H1 (cell line): ENCODE data around the gene SRRM5. TPM values are rescaled to one million over a fixed set of nuclear protein-coding genes. Genes with fewer than 3 reads are reported as not detected.

Experiments used
- CTCF ChIA-PET: fragments of 300-600 bp; sonication (Branson Sonifier 250); formaldehyde crosslinking; loops from one replicate; lab custom pipeline; 2021; ENCODE audit not compliant: partially characterized antibody; lab: Charles Lee
- POLR2A ChIA-PET: fragments of 300-600 bp; sonication (Branson Sonifier 250); formaldehyde crosslinking; loops from one replicate; lab custom pipeline; 2021; ENCODE audit warnings: inconsistent platforms; ENCODE audit not compliant: partially characterized antibody; lab: Charles Lee
- DNase-seq, 2 experiments: peaks; one replicate each; pipeline versions ENCODE4 v3.0.0 to v3.0.0-alpha.2; 2010 to 2022; ENCODE audit warnings: low spot score in 2 of 2, low read depth in 1 of 2, mixed read lengths in 1 of 2
- FAIRE-seq: peaks from 2 replicates; lab custom pipeline; 2011; peaks lifted over from hg19 to GRCh38; lab: Jason Lieb, UNC
- H2AFZ ChIP-seq: 2 replicates; pipeline ENCODE4 v1.8.1; 2012; ENCODE audit warnings: low read length, inconsistent platforms
- H2AK5ac ChIP-seq: 2 replicates; pipeline ENCODE4 v1.6.1; 2013; ENCODE audit warnings: low read depth, low read length
- H2BK120ac ChIP-seq: replicated peaks from 2 replicates; pipeline ENCODE3; 2013; ENCODE audit warnings: low read depth, low read length, inconsistent platforms
- H2BK12ac ChIP-seq: 2 replicates; pipeline ENCODE4 v1.6.1; 2013; ENCODE audit warnings: low read depth, low read length
- H2BK15ac ChIP-seq: 2 replicates; pipeline ENCODE4 v1.6.1; 2013; ENCODE audit warnings: low read length
- H2BK20ac ChIP-seq: 2 replicates; pipeline ENCODE4 v1.6.1; 2013; ENCODE audit warnings: low read length
- H2BK5ac ChIP-seq: 2 replicates; pipeline ENCODE4 v1.6.1; 2013; ENCODE audit warnings: low read depth, low read length
- H3K14ac ChIP-seq: 2 replicates; pipeline ENCODE4 v1.6.1; 2013; ENCODE audit warnings: inconsistent platforms; ENCODE audit not compliant: insufficient read length
- H3K18ac ChIP-seq: 2 replicates; pipeline ENCODE4 v1.6.1; 2013; ENCODE audit warnings: low read length; ENCODE audit errors: extremely low read depth
- H3K23ac ChIP-seq: 2 replicates; pipeline ENCODE4 v1.6.1; 2013; ENCODE audit warnings: inconsistent platforms; ENCODE audit not compliant: insufficient read length
- H3K23me2 ChIP-seq: 2 replicates; pipeline ENCODE4 v1.6.1; 2013; ENCODE audit warnings: low read depth, low read length
- H3K27ac ChIP-seq: 2 replicates; pipeline ENCODE4 v1.6.1; 2011; ENCODE audit warnings: low read depth, low read length, inconsistent platforms
- H3K27me3 ChIP-seq, 4 experiments: replicated peaks in 1 of 4; 1 replicate in 1 of 4; 2 replicates in 3 of 4; pipeline versions ENCODE4 v1.6.1 to v1.8.1; 2011 to 2013; ENCODE audit warnings: low read length in 3 of 4, mild to moderate bottlenecking in 3 of 4, inconsistent platforms in 2 of 4, mixed read lengths in 2 of 4, moderate library complexity in 1 of 4; ENCODE audit not compliant: control insufficient read depth in 3 of 4, insufficient read depth in 3 of 4; ENCODE audit errors: extremely low read depth in 1 of 4
- H3K36me3 ChIP-seq, 4 experiments: 2 replicates each; pipeline versions ENCODE4 v1.6.1 to v1.8.1; 2011 to 2013; ENCODE audit warnings: mild to moderate bottlenecking in 4 of 4, low read length in 3 of 4, moderate library complexity in 2 of 4, control low read depth in 1 of 4, inconsistent platforms in 1 of 4; ENCODE audit not compliant: insufficient read depth in 4 of 4, control insufficient read depth in 2 of 4
- H3K4ac ChIP-seq: replicated peaks from 2 replicates; pipeline ENCODE3; 2013; ENCODE audit warnings: low read length, low read depth, mixed read lengths, inconsistent platforms; ENCODE audit not compliant: insufficient read length
- H3K4me1 ChIP-seq, 4 experiments: replicated peaks in 1 of 4; 1 replicate in 1 of 4; 2 replicates in 3 of 4; pipeline versions ENCODE4 v1.6.1 to v1.8.1; 2011 to 2013; ENCODE audit warnings: low read length in 3 of 4, inconsistent platforms in 2 of 4, mixed read lengths in 1 of 4; ENCODE audit not compliant: insufficient read depth in 4 of 4, control insufficient read depth in 3 of 4
- H3K4me2 ChIP-seq, 2 experiments: 2 replicates each; pipeline versions ENCODE4 v1.6.1 to v1.8.1; 2011 to 2013; ENCODE audit warnings: low read depth in 2 of 2, low read length in 2 of 2, control low read depth in 1 of 2, inconsistent platforms in 1 of 2, mild to moderate bottlenecking in 1 of 2; ENCODE audit not compliant: insufficient read depth in 1 of 2
- H3K4me3 ChIP-seq, 4 experiments: fragments of 200-600, 300-600 bp in 1 of 4; sonication (generic), shearing (Covaris generic), sonication (Bioruptor Twin) in 1 of 4; 2 replicates each; pipeline versions ENCODE4 v1.5.1 to v1.8.1; 2011 to 2016; ENCODE audit warnings: low read length in 4 of 4, low read depth in 3 of 4, control low read depth in 2 of 4, inconsistent platforms in 2 of 4, mild to moderate bottlenecking in 2 of 4, mixed read lengths in 1 of 4, moderate library complexity in 1 of 4; ENCODE audit not compliant: insufficient read depth in 2 of 4; ENCODE audit errors: extremely low read depth in 1 of 4
- H3K56ac ChIP-seq: replicated peaks from 2 replicates; pipeline ENCODE3; 2013; ENCODE audit warnings: low read depth, mild to moderate bottlenecking, mixed read lengths, low read length, inconsistent platforms; ENCODE audit not compliant: insufficient read length
- H3K79me1 ChIP-seq: 2 replicates; pipeline ENCODE4 v1.6.1; 2013; ENCODE audit warnings: low read depth, low read length, control low read depth
- H3K79me2 ChIP-seq, 2 experiments: 2 replicates each; pipeline versions ENCODE4 v1.6.1 to v1.8.1; 2012 to 2013; ENCODE audit warnings: low read length in 2 of 2, mild to moderate bottlenecking in 2 of 2, inconsistent platforms in 1 of 2; ENCODE audit not compliant: insufficient read depth in 2 of 2, control insufficient read depth in 1 of 2
- H3K9ac ChIP-seq, 4 experiments: replicated peaks in 1 of 4; 1 replicate in 1 of 4; 2 replicates in 3 of 4; pipeline versions ENCODE4 v1.6.1 to v1.8.1; 2011 to 2013; ENCODE audit warnings: low read depth in 3 of 4, low read length in 3 of 4, control low read depth in 2 of 4, mild to moderate bottlenecking in 2 of 4, moderate library complexity in 2 of 4, inconsistent platforms in 1 of 4; ENCODE audit errors: extremely low read depth in 1 of 4
- H3K9me3 ChIP-seq, 2 experiments: 2 replicates each; pipeline versions ENCODE4 v1.6.1 to v1.8.1; 2012 to 2013; ENCODE audit warnings: mild to moderate bottlenecking in 2 of 2, moderate library complexity in 2 of 2, control low read depth in 1 of 2, inconsistent platforms in 1 of 2, low read depth in 1 of 2, low read length in 1 of 2, mixed read lengths in 1 of 2; ENCODE audit not compliant: insufficient read depth in 2 of 2
- H4K20me1 ChIP-seq, 2 experiments: replicated peaks in 1 of 2; 2 replicates each; pipeline versions ENCODE3 to v1.8.1; 2011 to 2013; ENCODE audit warnings: inconsistent platforms in 2 of 2, low read length in 2 of 2, mild to moderate bottlenecking in 1 of 2; ENCODE audit not compliant: insufficient read depth in 2 of 2, control insufficient read depth in 1 of 2
- H4K5ac ChIP-seq: 2 replicates; pipeline ENCODE4 v1.6.1; 2013; ENCODE audit warnings: low read length, low read depth, mixed read lengths, inconsistent platforms; ENCODE audit not compliant: insufficient read length
- H4K8ac ChIP-seq: 2 replicates; pipeline ENCODE4 v1.8.0; 2013; ENCODE audit warnings: mild to moderate bottlenecking, moderate library complexity, low read length, inconsistent platforms; ENCODE audit not compliant: insufficient read depth; ENCODE audit errors: extremely low read depth
- H4K91ac ChIP-seq: replicated peaks from 2 replicates; pipeline ENCODE3; 2013; ENCODE audit warnings: low read length, mixed read lengths, inconsistent platforms; ENCODE audit not compliant: insufficient read length
- CHD1 ChIP-seq: IDR thresholded peaks from 2 replicates; pipeline ENCODE4 v1.6.1; 2012; ENCODE audit warnings: low read depth, low read length, improper control_type of control experiment
- HDAC6 ChIP-seq: IDR thresholded peaks from one replicate; pipeline ENCODE4 v1.7.1; 2012; ENCODE audit warnings: low read depth, mild to moderate bottlenecking, inconsistent platforms, low read length, moderate library complexity
- JUN ChIP-seq: IDR thresholded peaks from 2 replicates; pipeline ENCODE4 v1.6.1; 2011; ENCODE audit warnings: low read depth, mild to moderate bottlenecking, improper control_type of control experiment, low read length
- POLR2AphosphoS5 ChIP-seq: IDR thresholded peaks from 2 replicates; pipeline ENCODE4 v1.6.1; 2011; ENCODE audit warnings: low read depth, low read length
- RAD21 ChIP-seq, 2 experiments: IDR thresholded peaks in 1 of 2; conservative IDR thresholded peaks in 1 of 2; 2 replicates each; pipeline ENCODE4 v1.6.1; 2011; ENCODE audit warnings: low read depth in 2 of 2, low read length in 2 of 2, improper control_type of control experiment in 1 of 2, inconsistent platforms in 1 of 2, mild to moderate bottlenecking in 1 of 2, moderate library complexity in 1 of 2
- SAP30 ChIP-seq: fragments of 300-600 bp; sonication (generic); IDR thresholded peaks from 2 replicates; pipeline ENCODE4 v1.7.1; 2012; ENCODE audit warnings: low read length, moderate library complexity, mild to moderate bottlenecking, inconsistent platforms; ENCODE audit not compliant: insufficient read depth, insufficient replicate concordance
- SP1 ChIP-seq: IDR thresholded peaks from 2 replicates; pipeline ENCODE4 v1.6.1; 2011; ENCODE audit warnings: low read depth, low read length
- WGBS, 2 experiments: shearing (Covaris generic) in 1 of 2; methylation state at CpG; one replicate each; pipeline versions ENCODE4 v1.1.6 to v1.1.7; 2013 to 2015; ENCODE audit warnings: low lambda C conversion rate in 2 of 2, mixed read lengths in 2 of 2, inconsistent platforms in 1 of 2, low coverage in 1 of 2, missing lambda C conversion rate in 1 of 2; ENCODE audit not compliant: insufficient replicate concordance in 2 of 2, insufficient coverage in 1 of 2, insufficient read length in 1 of 2; ENCODE audit errors: extremely low coverage in 1 of 2, missing lambda C conversion rate in 1 of 2; 5-methylcytosine and 5-hydroxymethylcytosine counted together
- polyA plus RNA-seq, 7 experiments: library from polyadenylated mRNA; depleted of rRNA in 3 of 7; stranded (reverse) in 5 of 7; unstranded in 2 of 7; fragments of >200 nt in 5 of 7; fragments of 200-250 nt in 2 of 7; gene quantifications; 1 replicate in 5 of 7; 2 replicates in 1 of 7; 4 replicates in 1 of 7; pipeline versions ENCODE4 v1.2.1 to v1.2.3, GENCODE V29; 2011 to 2013; ENCODE audit warnings: missing spikeins in 2 of 7, mixed read lengths in 2 of 7
- total RNA-seq: library from RNA; stranded (reverse); fragmentation: NEBNext Ultra II Directional; extraction: Animal tissue kit (Norgen Biotek cat#: 25700); gene quantifications from 2 replicates; pipeline ENCODE4 v1.2.1, GENCODE V29; 2021

The SRRM5 gene
- total and polyA plus RNA-seq, 2 of the 8 experiments (the other 6 are each of a cell fraction or from before 2014, with no cell fraction given) = 0.06 to 0.11 TPM

- Histone ChIP-seq H3K36me3 (peaks cover 2 to 8% (median 6%) of the 10 kb centered on the region in 4 experiments; a peak in 4 of 8 replicates), H2AFZ (no peak overlapping the region)
- CTCF ChIA-PET = interaction anchor here (0.8 to 1.9 kb wide), 13 partner anchors 18 to 65 kb away, joined by 3 to 9 read pairs (median 4); no protein-coding TSS in a partner anchor
- no peak for TF ChIP-seq SAP30
- TF ChIP-seq CHD1 = no peak
- TF ChIP-seq SP1 = no peak
- TF ChIP-seq POLR2AphosphoS5 = no peak
- 0 out of 4 replicates have a peak, but pooled peaks of 1 of the 2 experiments have one; percentile 5 for TF ChIP-seq RAD21 (IDR thresholded peaks at IDR 0.05 in 1 of 2, conservative IDR thresholded peaks at IDR 0.05 in 1 of 2; ENCODE audit: low read depth in 2 of 2, low read length in 2 of 2)
- no peak for TF ChIP-seq HDAC6
- no peak for TF ChIP-seq JUN
- TF ChIP-seq, all 59 proteins: peak for 1
- Histone ChIP-seq H2BK120ac (no peak overlapping the region), H3K27ac (no peak overlapping the region), H2BK15ac (no peak overlapping the region), H3K23me2 (peaks cover 16% of the 10 kb centered on the region; the same call in 1 of the 2 replicates), H2BK20ac (no peak overlapping the region), H3K23ac (no peak overlapping the region), H3K18ac (no peak overlapping the region), H3K27me3 (no peaks in the 10 kb centered on the region), H2BK12ac (no peak overlapping the region), H3K4ac (no peak overlapping the region), H4K8ac (no peak overlapping the region), H3K4me3 (no peak overlapping the region), H3K56ac (no peak overlapping the region), H3K4me2 (no peak overlapping the region), H3K4me1 (peaks cover 2 to 6% (median 3%) of the 10 kb centered on the region in 4 experiments; a peak in 6 of 7 replicates), H4K91ac (no peak overlapping the region), H3K9me3 (no peaks in the 10 kb centered on the region), H2BK5ac (no peak overlapping the region), H3K9ac (no peak overlapping the region), H4K5ac (no peak overlapping the region), H3K79me2 (peaks cover 5 to 20% of the 10 kb centered on the region in 2 experiments), H3K14ac (no peak overlapping the region), H4K20me1 (peaks cover 0 to 3% of the 10 kb centered on the region in 2 experiments), H2AK5ac (no peak overlapping the region), H3K79me1 (peaks cover 7% of the 10 kb centered on the region; the same call in 1 of the 2 replicates)
- FAIRE-seq (no peak), DNase-seq (no peak)
- POLR2A ChIA-PET = interaction anchor here (0.6 to 1.8 kb wide), 7 partner anchors 10 to 68 kb away, joined by 3 to 6 read pairs (median 3); no protein-coding TSS in a partner anchor
- WGBS, 2 experiments = 94% methylated on average over 4 of the region's 4 CpGs; no CpG with 5 or more reads in 1 of the 2 experiments
Measured at GRCh38 chr19:43599635-43600295, 12.1 kb upstream of the SRRM5 start.
